GM21526 (cell line): Measurements from ENCODE around the gene RXRB.
A peak's percentile ranks its signal among the peaks of the same experiment; 100 is the strongest.
"Not testable (repeated sequence)": the region's sequence is repeated elsewhere in the genome, so short reads cannot be mapped to it uniquely, and the experiment has no call there.

Experiments used
- ATAC-seq: cut with Tn5 transposase; IDR thresholded peaks from one replicate; pipeline ENCODE4 v1.9.1; 2021; ENCODE audit warnings: moderate library complexity; ENCODE audit not compliant: unreplicated experiment, low FRiP score

RXRB gene

DNA sequence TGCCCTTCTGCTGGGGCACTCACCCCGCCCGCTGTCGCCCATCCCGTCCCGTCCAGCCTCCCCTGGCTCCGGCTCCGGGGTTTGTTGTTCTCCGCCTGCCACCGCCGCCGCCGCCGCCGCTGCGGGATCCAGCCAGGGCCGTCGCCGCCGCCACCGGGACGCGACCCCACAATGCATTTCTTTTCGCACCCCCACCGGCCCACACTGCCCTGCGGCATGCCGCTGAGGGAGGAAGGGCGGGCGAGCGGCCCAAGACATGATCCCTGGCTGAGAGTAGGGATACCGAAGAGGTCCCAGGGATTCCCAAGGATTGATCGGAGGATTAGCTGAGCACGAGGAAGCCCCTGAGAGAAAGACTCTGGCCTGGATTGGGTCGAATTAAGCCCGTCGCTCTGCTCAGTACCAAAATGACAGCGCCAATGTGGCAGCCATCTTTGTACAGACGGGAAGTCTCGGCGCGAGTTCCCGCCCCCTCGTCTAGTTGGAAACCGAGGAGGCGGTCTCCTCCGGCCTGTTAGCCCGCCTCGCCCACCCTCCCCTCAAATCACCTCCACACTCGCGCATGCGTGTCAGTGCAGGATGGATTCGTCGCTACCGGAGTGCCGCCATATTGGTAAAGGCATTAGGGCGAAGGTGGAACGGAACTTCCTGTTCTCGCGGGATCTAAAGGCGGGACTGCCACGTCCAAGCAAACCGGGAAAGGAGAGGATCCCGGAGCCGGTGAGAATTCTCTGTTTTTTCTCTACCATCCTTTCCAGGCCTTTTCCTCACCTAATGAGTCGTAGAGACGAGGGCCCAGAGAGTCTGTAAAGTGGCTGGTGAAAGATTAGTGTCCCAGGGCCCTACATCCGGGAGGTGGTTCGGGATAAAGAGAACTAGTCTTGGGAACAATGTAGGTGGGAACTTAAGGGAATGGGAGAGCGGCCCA is at the start of gene RXRB, which contains the start of gene SLC39A7:
RXRB (minus strand) TSS at position 447 of the 928 bp plus-strand sequence; CDS start at position 258, 189 bp downstream.
SLC39A7 (plus strand) TSS at position 649 of the 928 bp plus-strand sequence. CDS start 379 bp downstream, outside the sequence.
- ATAC-seq, result peak; percentile 53

DNA sequence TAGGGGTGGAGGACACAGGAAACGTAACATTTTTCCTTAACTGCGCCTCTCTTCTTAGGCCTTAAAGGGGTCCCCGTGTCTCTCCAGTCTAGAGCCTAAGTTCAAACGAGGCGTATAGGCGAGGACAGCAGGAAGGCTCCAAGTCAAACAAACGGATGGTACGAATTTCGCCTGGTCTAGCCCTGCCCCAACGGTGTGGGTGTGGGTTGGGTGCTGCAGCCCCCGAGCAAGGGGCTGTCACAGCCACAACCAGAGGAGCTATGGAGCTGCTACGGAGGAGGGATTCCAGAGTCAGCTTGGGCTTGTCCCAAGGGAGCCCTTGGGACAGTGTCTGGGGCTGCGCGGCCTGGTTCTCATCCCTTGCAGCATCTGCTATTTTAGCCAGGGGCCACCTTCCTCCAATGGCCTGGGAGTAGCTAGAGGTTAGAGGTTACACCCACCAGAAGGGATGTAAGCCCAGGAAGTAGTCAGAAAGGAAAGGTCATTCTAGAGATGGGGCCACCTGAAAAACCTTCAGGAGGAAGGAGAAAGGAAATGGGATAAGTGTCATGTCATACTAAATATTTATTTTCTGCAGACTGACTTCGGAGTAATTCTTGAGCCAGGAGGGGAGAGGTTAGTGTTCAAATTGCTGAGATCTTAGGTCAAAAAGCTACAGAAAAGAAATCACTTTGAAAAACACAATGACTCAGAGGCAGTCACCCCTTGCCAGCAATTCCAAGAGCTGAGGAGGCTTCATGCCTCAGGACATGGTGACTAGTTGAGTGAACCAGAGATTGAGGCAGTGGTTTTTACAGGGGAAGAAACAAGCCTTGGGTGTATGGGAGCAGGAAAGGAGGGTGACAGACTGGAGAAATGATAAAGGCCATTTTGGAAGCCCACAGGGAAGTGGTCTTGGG is 49.5 kb upstream of the RXRB start:
- peak; percentile 4 for ATAC-seq

DNA sequence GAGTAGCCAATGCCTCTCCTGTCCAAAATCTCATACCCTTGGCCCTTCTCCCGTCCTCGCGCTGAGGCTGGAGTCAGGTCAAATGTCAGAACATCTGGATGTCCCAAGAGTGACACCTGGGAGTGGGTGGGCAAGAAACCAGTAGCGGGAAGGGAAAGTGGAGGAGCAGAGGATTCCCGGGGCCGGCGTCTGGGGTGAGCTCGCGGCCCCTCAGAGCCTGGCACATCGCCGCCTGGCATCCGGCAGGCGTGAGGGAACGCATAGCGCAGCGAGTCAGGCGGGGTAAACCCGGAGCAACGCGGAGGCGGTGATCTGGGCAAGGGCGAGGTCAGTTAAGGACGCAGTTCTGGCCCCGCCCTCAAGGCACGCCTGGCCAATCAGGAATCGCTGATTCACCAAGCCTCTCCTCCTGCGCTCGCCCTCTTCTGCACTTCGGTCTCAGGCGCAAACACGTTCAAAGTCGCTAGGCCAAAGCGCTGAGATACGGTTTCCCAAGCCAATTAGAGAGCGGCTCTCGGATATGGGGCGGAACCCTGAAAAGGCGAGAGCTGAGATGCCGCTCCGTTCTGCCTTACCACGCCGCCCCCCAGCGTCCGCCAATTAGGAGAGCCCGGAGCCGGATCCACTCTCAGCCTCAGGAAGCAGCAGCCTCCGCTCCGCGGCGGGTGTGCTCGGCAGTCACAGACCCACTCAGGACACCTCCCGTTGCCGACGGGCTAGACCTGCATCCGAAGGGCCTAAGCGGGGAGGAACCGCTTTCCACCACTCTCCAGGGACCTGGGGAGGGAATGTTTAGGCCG is 48.7 kb upstream of the RXRB start:
- peak; percentile 81 for ATAC-seq

DNA sequence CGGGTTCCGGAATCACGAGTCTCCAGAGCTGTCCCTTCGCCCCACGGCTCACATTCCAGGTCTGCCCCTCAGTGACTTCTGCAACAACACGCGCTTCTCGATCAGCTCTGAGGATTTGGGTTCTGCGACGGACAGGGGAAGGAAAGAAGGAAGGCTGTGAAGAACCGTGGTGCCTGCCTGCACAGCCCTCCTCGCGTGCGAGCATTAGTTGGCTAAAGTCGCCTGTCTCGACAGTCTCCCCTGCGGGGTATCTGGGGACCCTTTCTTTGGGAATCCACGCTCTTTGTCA is 48.1 kb upstream of the RXRB start:
- ATAC-seq, result peak; percentile 5

DNA sequence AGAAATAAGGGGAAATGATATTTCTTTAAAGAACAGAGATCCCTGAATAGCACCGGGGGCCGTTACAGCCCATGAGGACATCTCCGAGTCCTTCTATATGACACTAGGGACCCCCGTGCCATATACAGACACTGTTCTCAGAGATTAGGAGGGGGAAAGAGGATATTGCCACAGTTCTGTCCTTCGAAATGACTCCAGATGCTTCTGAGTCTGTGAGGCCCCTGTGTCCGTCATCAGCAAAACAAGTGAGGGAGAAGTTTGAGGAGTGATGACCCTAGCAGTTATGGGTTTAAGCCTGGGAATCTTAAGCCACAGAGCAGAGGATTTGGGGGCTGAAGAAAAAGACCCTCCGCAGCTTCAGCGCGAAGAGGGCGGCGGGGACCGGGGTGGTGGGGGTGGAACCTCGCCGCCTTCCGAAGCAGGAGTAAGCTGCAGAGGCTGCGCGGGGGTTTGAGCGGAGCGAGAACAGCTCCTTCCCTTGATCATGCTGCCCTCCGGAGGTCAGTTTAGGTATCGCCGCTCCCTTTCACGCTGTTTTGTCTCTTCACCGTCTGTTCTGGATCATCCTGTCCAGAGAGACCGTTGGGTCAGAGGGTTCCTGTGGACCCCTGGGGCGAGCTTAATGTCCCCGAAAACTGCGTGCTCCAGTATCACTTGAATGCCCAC is 47.6 kb upstream of the RXRB start:
- ATAC-seq, result peak; percentile 41

DNA sequence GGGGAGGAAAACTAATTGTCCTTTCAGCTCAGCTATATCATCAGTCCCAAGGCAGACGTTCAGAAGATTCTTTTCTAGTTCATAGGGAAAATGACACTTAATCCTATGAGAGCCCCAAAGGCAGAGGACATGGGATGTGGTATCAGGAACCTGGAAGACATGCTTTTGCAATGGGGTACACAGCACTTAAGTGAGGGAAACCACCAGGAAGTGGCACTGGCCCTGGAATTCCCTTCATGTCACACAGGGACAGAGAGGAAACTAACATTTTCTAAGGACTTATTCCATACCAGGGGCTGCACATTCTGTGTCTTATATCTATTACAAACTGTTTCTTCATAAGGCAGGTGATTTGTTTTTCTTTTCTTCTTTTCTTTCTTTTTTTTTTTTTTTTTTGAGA is 43.0 kb upstream of the RXRB start:
- no peak for ATAC-seq

DNA sequence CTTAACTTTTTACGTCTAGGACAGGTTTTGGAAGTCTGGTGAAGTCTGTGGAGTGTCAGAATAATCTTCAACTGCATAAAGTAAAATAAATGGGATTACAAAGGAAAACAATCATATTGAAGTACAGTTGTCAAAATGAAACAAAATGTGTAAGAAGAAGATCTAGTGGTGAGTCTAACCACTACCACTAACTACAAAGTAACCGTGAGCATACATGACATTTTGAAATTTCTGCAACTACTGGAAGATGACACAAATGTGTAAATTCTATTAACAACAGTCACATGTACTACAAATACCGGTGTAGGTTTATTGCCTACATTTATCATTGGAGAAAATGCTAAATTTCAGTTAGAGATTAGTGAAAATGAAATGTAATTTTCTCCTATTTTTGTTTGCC is 41.5 kb upstream of the RXRB start:
- ATAC-seq, result no peak

DNA sequence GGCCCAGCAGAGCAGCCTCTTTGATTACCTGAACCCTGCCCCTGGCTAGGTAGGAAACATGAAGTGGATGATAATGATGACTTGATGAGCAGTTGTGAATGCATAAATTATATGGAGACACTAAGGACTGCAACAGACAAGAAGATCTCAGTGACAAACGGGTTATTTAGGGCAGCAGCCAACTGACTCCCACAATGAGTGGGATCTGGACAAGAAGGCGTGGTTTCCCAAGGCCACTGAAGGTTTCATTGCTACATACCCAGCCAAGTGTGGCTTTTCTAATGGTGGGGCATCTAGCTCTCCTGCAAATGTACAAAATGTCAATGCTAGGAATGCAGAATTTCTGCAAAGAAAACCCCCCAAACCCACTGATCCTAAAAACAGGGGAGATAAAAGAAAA is 37.3 kb upstream of the RXRB start:
- ATAC-seq, result no peak

DNA sequence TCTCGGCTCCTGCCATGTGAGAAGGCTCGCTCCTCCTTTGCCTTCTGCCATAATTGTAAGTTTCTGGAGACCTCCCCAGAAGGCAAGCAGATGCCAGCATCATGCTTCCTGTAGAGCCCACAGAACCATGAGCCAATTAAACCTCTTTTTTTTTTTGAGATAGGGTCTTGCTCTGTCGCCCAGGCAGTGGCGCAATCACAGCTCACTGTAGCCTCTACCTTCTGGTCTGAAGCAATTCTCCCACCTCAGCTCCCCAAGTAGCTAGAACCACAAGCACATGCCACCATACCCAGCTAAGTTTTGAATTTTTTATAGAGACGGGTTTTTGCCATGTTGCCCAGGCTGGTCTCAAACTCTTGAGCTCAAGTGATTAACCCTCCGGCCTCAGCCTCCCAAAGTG is 36.4 kb upstream of the RXRB start:
- ATAC-seq, result no peak

DNA sequence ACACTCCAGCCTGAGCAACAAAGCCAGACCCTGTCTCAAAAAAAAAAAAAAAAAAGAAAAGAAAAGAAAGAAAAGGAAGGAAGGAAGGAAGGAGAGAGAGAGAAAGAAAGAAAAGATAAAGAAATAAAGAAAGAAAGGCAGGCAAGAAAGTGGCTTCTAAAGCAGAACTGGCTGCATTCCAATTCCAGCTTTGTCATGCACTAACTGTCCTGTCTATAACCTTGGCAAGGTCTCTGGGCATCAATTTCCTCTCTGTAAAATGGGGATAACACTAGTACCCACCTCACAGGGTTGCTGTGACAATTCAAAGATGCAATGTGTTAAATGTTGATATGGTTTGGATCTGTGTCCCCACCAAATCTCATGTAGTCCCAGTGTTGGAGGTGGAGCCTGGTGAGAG is 35.9 kb upstream of the RXRB start:
- no peak for ATAC-seq

DNA sequence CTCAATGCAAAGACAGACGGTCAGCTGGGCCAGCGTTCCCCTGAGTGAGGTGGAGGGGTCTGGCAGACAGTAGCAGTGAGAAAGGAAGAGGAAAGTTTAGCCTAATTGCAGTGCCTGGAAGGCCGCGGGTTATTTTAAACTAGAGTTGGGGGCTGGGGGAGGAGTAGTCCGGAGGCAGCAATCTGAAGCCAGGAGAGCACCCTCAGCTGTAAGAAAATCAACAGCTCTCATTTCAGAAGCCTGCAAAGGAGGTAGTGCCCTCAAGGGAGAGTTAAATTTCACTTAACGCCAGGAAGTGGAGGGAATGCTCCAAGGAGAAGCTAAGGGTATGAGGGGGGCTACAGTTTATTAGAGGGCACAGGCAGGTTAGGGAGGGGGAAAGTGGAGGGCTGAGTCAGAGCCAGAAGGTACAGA is 34.8 kb upstream of the RXRB start:
- no peak for ATAC-seq

DNA sequence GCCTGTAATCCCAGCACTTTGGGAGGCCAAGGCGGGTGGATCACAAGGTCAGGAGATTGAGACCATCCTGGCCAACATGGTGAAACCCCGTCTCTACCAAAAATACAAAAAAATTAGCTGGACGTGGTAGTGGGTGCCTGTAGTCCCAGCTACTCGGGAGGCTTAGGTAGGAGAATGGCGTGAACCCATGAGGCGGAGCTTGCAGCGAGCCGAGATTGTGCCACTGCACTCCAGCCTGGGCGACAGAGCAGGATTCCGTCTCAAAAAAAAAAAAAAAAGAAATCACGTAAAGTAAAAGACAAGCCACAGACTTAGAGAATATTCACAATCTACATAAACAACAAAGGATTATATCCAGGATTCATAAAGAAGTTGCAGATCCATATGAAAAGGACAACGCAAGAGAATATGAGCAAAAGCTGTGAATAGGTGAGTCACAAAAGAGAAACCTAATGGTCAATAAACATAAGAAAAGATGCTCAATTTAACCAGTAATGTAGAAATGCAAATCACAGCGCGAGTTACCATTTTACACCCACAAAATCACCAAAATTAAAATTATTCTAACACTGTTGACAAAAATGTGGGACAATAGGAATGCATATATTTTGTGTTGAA is 26.1 kb upstream of the RXRB start:
- ATAC-seq, result not testable (repeated sequence)

DNA sequence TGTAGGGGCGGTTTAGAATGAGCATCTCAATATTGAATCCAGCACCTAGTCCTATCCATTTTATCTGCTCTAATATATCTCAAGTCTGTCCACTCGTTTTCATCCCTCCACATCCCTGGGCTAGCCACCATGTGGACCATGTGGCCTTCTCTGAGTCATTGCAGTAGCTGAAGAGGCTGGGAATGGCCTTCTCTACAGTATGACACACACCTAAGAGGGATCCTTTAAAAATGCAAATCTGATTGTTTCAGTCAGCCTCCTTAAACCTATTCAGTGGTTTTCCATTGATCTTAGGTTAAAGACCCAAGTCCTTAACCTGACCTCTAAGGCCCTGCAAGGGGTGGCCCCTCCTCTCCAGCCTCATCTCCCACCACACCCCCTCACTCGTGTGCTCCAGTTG is 17.2 kb upstream of the RXRB start:
- ATAC-seq, result no peak

DNA sequence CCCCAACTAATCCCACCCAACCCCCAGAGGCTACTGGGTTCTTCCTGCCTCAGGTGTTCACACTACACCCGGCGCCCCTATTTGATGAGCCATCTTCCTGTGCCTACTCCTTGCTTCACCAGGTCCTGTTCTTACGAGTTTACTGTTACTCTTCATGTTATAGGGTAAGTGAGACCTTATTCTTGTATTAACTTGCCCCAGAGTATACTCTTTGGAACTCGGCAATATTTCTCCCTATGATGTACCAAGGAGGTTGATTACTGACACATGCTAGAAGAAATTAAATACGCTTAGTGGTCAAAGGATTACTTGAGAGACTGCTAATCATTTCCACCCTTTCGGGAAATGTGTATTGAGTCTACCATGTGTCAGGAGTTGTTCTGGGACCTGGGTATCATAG is 16.8 kb upstream of the RXRB start:
- ATAC-seq, result no peak

DNA sequence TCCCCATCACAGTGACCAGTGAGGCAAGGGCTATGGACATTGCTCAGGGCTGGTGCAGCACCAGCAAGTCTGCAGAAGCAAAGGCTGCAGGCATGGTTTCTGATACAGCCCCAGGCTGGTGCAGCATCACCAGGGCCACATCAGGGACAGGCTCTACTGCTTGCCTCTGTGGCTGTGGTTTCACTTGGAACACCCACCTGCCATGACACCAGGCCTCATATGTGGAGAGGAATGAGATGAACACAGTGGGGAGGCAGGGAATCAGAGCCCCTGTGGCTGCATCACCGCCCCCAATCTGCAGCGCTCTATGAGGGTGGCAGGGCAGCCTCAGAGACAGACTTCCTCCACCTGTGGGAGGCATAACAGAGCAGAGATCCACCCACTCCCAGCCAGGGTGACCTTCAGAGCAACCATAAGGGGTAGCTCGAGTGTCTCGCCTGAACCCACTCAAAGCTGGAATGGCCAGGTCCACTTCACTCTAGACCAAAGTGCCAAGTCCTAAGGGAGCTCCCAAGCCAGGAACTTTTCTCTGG is 15.7 kb upstream of the RXRB start:
- no peak for ATAC-seq

DNA sequence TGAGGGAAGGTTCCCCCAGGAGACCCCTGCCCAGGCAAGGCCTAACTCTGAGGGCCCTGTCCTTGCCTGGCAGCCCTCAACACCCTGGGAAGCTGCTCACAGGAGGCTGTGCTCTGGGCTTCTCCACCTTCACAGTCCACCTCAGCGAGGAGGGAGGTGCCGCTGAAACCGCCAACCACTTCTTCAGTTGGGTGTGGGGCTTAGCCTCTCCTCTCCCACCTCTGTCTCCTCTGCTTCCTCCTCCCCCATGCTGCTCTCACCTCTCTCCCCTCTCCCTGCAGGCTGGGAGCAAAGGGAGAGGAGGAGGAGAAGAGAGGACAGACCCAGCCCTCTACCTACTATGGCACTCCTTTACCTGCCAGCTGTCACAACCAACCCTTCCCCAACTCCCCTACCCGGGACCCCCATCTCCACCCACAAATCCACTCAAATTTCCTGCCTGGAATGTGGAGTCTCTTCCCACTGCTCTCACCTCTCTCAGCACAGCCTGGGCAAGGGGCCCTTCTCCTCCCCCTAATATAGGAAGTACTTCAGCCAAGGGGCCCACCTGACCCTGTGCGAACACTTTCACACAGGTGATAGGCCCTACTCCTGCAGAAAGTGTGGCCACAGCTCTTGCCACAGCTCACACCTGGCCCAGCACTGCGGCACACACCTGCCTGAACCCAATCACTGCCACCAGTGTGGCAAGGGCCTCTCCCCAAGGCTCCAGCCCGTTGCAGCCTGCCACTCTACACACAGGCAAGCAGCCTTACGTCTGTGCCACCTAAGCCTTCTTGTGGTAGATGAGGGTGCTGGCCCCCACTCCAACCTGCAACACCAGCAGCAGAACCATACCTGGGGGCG is 15.0 kb upstream of the RXRB start:
- ATAC-seq, result no peak

DNA sequence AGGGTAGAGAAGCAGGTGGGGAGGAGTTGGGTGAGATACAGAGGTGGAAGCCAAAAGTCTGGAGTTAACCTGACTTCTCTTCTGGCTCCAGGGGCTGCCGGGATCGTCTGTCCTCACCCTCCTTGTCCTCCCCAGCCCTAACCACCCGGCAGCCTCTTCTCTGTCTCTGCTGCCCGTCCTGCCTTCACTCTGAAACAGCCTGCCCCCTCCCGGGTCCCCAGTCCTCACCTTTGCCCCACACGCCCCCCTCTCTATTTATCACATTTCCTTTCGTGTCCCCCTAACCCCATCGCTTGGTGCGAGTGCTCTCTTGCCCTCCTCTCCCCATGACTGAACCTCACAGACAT is 13.5 kb upstream of the RXRB start:
- ATAC-seq, result no peak

DNA sequence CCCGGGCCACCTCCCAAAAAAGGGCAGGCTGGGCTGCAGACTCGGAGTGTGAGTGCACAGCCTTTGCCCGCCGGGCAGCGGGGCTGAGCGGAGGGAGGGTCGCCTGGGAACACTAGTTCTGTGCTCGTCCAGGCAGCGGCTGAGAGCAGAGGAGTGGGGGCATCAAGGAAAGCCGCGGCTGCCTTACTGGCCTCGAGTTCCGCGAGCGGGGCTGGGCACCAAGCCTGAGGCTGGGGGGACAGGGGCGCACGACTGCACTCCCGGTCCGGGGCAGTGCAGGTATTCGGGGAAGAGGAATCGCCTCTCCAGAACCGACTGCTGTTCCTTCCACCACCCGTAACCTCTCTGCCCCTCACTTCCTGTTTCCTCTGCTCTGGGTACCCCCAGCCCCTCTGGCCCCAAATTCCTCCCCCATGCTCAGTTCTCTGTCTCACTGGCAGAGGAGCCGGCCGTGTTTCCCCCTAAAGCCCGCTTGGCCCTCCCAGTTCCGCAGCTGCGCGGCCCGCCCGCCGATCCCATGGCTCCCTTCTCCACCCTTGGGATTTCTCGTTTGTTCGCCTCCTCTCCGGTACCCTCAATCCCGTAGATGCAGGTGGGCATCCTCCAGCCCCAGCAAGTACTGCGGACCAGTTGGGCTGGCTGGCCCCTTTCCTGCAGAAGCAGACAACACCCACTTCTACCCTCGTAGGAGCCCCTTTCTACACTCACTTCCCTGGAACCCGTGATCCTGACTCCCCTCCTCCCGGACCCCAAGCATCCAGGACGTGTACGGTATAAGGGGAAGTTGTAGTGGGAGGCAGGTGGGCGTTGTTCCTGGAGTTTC is 12.9 kb upstream of the RXRB start:
- no peak for ATAC-seq
